ENCODE measurements around the gene RB1. TPM values are rescaled to one million over a fixed set of nuclear protein-coding genes. Genes with fewer than 3 reads are reported as not detected.

RB1 gene
- total RNA-seq, 1 experiment from 2014 or later = 18.8 TPM

DNA sequence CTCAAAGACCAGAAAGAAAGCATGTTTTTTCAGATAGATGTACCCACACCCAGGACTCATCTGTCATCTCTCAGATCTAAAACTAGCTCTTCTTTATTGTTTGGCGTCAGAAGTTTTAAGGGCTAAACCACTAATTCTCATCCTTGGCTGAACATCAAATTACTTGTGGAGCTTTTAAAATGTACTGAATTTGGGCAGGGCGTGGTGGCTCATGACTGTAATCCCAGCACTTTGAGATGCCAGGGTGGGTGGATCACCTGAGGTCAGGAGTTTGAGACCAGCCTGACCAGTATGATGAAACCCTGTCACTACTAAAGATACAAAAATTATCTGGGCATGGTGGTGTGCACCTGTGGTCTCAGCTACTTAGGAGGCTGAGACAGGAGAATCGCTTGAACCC is 181.9 kb downstream of the RB1 start:
- H3K9me3 Mint-ChIP-seq = peaks cover 13% of the 10 kb centered on the region
- H3K27ac Mint-ChIP-seq = no peak overlapping the region
- DNase-seq (ENCODE audit: low spot score) (no peak), ATAC-seq (no peak)
- ChIA-PET CTCF (interaction anchor here (1.1 kb wide), 1 partner anchor 284 kb away, joined by 4 read pairs; no protein-coding TSS in a partner anchor), POLR2A (no interaction called here)
- H3K4me3 Mint-ChIP-seq = no peak overlapping the region
- no peak for TF ChIP-seq ZNF138 (CRISPR knock-in tag; conservative IDR thresholded peaks at IDR 0.05)
- TF ChIP-seq, protein P1, sequence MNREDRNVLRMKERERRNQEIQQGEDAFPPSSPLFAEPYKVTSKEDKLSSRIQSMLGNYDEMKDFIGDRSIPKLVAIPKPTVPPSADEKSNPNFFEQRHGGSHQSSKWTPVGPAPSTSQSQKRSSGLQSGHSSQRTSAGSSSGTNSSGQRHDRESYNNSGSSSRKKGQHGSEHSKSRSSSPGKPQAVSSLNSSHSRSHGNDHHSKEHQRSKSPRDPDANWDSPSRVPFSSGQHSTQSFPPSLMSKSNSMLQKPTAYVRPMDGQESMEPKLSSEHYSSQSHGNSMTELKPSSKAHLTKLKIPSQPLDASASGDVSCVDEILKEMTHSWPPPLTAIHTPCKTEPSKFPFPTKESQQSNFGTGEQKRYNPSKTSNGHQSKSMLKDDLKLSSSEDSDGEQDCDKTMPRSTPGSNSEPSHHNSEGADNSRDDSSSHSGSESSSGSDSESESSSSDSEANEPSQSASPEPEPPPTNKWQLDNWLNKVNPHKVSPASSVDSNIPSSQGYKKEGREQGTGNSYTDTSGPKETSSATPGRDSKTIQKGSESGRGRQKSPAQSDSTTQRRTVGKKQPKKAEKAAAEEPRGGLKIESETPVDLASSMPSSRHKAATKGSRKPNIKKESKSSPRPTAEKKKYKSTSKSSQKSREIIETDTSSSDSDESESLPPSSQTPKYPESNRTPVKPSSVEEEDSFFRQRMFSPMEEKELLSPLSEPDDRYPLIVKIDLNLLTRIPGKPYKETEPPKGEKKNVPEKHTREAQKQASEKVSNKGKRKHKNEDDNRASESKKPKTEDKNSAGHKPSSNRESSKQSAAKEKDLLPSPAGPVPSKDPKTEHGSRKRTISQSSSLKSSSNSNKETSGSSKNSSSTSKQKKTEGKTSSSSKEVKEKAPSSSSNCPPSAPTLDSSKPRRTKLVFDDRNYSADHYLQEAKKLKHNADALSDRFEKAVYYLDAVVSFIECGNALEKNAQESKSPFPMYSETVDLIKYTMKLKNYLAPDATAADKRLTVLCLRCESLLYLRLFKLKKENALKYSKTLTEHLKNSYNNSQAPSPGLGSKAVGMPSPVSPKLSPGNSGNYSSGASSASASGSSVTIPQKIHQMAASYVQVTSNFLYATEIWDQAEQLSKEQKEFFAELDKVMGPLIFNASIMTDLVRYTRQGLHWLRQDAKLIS (CRISPR knock-in tag; IDR thresholded peaks at IDR 0.05; ENCODE audit: borderline replicate concordance) = no peak
- TF ChIP-seq ATF6 (CRISPR knock-in tag; IDR thresholded peaks at IDR 0.05) = no peak
- TF ChIP-seq SP1 (CRISPR knock-in tag; conservative IDR thresholded peaks at IDR 0.05) = no peak
- TF ChIP-seq, protein P2, sequence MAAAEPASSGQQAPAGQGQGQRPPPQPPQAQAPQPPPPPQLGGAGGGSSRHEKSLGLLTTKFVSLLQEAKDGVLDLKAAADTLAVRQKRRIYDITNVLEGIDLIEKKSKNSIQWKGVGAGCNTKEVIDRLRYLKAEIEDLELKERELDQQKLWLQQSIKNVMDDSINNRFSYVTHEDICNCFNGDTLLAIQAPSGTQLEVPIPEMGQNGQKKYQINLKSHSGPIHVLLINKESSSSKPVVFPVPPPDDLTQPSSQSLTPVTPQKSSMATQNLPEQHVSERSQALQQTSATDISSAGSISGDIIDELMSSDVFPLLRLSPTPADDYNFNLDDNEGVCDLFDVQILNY (CRISPR knock-in tag; IDR thresholded peaks at IDR 0.05) = no peak
- H3K4me1 Mint-ChIP-seq = no peaks in the 10 kb centered on the region
- peaks cover 22% of the 10 kb centered on the region for H3K36me3 Mint-ChIP-seq
- no peaks in the 10 kb centered on the region for H3K27me3 Mint-ChIP-seq (ENCODE audit: low read depth)

- DNase-seq (ENCODE audit: low spot score) = no peak
- Mint-ChIP-seq H3K36me3 (peaks cover 22% of the 10 kb centered on the region), H3K27ac (no peak overlapping the region), H3K9me3 (peaks cover 13% of the 10 kb centered on the region), H3K4me1 (no peaks in the 10 kb centered on the region), H3K4me3 (no peak overlapping the region), H3K27me3 (ENCODE audit: low read depth) (no peaks in the 10 kb centered on the region)
- ChIA-PET POLR2A (no interaction called here), CTCF (no interaction called here)
- ATAC-seq = no peak
- TF ChIP-seq USF1 (CRISPR knock-in tag; IDR thresholded peaks at IDR 0.05) = no peak
- no peak for TF ChIP-seq FOXP4 (CRISPR knock-in tag; IDR thresholded peaks at IDR 0.05)
- TF ChIP-seq, protein P3, sequence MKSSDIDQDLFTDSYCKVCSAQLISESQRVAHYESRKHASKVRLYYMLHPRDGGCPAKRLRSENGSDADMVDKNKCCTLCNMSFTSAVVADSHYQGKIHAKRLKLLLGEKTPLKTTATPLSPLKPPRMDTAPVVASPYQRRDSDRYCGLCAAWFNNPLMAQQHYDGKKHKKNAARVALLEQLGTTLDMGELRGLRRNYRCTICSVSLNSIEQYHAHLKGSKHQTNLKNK (CRISPR knock-in tag; IDR thresholded peaks at IDR 0.05) = no peak
- no peak for TF ChIP-seq NR2C2 (CRISPR knock-in tag; IDR thresholded peaks at IDR 0.05)
- no peak for TF ChIP-seq NR1H2 (CRISPR knock-in tag; IDR thresholded peaks at IDR 0.05)
- TF ChIP-seq JAZF1 (CRISPR knock-in tag; IDR thresholded peaks at IDR 0.05) = no peak
- TF ChIP-seq GRHL2 (CRISPR knock-in tag; IDR thresholded peaks at IDR 0.05; ENCODE audit: insufficient replicate concordance, severe bottlenecking) = no peak
- no peak for TF ChIP-seq USF2 (CRISPR knock-in tag; IDR thresholded peaks at IDR 0.05)
- no peak for TF ChIP-seq CBFB (CRISPR knock-in tag; IDR thresholded peaks at IDR 0.05; ENCODE audit: low read depth)
- TF ChIP-seq ZNF121 (CRISPR knock-in tag; IDR thresholded peaks at IDR 0.05) = no peak
- no peak for TF ChIP-seq RORB (CRISPR knock-in tag; IDR thresholded peaks at IDR 0.05)
- TF ChIP-seq PRRX2 (CRISPR knock-in tag; IDR thresholded peaks at IDR 0.05) = no peak
- TF ChIP-seq JUN (CRISPR knock-in tag; IDR thresholded peaks at IDR 0.05) = no peak
- TF ChIP-seq, protein P4, sequence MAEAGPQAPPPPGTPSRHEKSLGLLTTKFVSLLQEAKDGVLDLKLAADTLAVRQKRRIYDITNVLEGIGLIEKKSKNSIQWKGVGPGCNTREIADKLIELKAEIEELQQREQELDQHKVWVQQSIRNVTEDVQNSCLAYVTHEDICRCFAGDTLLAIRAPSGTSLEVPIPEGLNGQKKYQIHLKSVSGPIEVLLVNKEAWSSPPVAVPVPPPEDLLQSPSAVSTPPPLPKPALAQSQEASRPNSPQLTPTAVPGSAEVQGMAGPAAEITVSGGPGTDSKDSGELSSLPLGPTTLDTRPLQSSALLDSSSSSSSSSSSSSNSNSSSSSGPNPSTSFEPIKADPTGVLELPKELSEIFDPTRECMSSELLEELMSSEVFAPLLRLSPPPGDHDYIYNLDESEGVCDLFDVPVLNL (CRISPR knock-in tag; IDR thresholded peaks at IDR 0.05; ENCODE audit: borderline replicate concordance, low read depth) = no peak
- TF ChIP-seq FOXK1 (CRISPR knock-in tag; IDR thresholded peaks at IDR 0.05) = no peak
Measured at GRCh38 chr13:48486362-48486761, 182.8 kb downstream of the RB1 start.
